ENCODE measurements around the gene SORBS1. TPM values are rescaled to one million over a fixed set of nuclear protein-coding genes. Genes with fewer than 3 reads are reported as not detected.

SORBS1 gene
- total and polyA plus RNA-seq, 8 donors, result 34.4 to 713 (median 168) TPM

- TF ChIP-seq CTCF (IDR thresholded peaks at IDR 0.05) (no peak), POLR2AphosphoS5 (IDR thresholded peaks at IDR 0.05) (peak in 1 of 3 donors; percentile 12), POLR2A (IDR thresholded peaks at IDR 0.05) (no peak), EP300 (IDR thresholded peaks at IDR 0.05) (no peak)
- 57 to 71% (median 64%) methylated on average over 1 of the region's 1 CpG for WGBS, 5 donors
- Histone ChIP-seq H3K4me3 (no peak overlapping the region), H3K36me3 (peaks cover 0 to 4% (median 0%) of the 10 kb centered on the region in 4 donors), H3K9me3 (no peaks in the 10 kb centered on the region), H3K4me1 (peaks cover 7 to 73% (median 45%) of the 10 kb centered on the region in 4 donors), H3K27me3 (no peaks in the 10 kb centered on the region), H3K27ac (peak overlapping the region in 4 of 5 donors; percentile 33 to 95 (median 67))
- peak in 1 of 2 donors; percentile 37 for DNase-seq
- intact Hi-C loops (cut with DNase I; ENCODE audit: low total_unique reads), result no loop called here
Observed at GRCh38 chr10:95462740-95463667, 98.2 kb downstream of the SORBS1 start.

- Histone ChIP-seq H3K27ac (peak overlapping the region in 2 of 5 donors; percentile 60 to 95), H3K4me3 (no peak overlapping the region), H3K27me3 (no peaks in the 10 kb centered on the region), H3K9me3 (no peaks in the 10 kb centered on the region), H3K36me3 (peaks cover 0 to 4% (median 0%) of the 10 kb centered on the region in 4 donors), H3K4me1 (peaks cover 8 to 75% (median 45%) of the 10 kb centered on the region in 4 donors)
- no peak for TF ChIP-seq POLR2AphosphoS5 (IDR thresholded peaks at IDR 0.05)
- no peak for TF ChIP-seq CTCF (IDR thresholded peaks at IDR 0.05)
- no peak for TF ChIP-seq POLR2A (IDR thresholded peaks at IDR 0.05)
- no peak for TF ChIP-seq EP300 (IDR thresholded peaks at IDR 0.05)
- intact Hi-C loops (cut with DNase I; ENCODE audit: low total_unique reads), result no loop called here
- 83 to 90% (median 90%) methylated on average over 4 of the region's 4 CpGs for WGBS, 5 donors
- DNase-seq, result no peak
Observed at GRCh38 chr10:95461611-95462010, 99.6 kb downstream of the SORBS1 start.

- Histone ChIP-seq H3K27ac (peak overlapping the region in 4 of 5 donors; percentile 50 to 95 (median 56)), H3K4me3 (no peak overlapping the region), H3K9me3 (no peaks in the 10 kb centered on the region), H3K36me3 (peaks cover 0 to 4% (median 0%) of the 10 kb centered on the region in 4 donors), H3K4me1 (peaks cover 8 to 81% (median 45%) of the 10 kb centered on the region in 4 donors), H3K27me3 (no peaks in the 10 kb centered on the region)
- 38 to 73% (median 67%) methylated on average over 9 of the region's 9 CpGs for WGBS, 5 donors
- TF ChIP-seq CTCF (IDR thresholded peaks at IDR 0.05) (no peak), POLR2AphosphoS5 (IDR thresholded peaks at IDR 0.05) (no peak), POLR2A (IDR thresholded peaks at IDR 0.05) (no peak), EP300 (IDR thresholded peaks at IDR 0.05) (no peak)
- intact Hi-C loops (cut with DNase I; ENCODE audit: low total_unique reads), result no loop called here
- peak in 1 of 2 donors; percentile 83 for DNase-seq
Observed at GRCh38 chr10:95459446-95460045, 101.6 kb downstream of the SORBS1 start.

GRCh38 chr10:95458871-95459270 lies 102.3 kb downstream of the SORBS1 start:
- no peaks in the 10 kb centered on the region for H3K9me3 ChIP-seq
- peaks cover 0 to 4% (median 0%) of the 10 kb centered on the region in 4 donors for H3K36me3 ChIP-seq
- no peak overlapping the region for H3K4me3 ChIP-seq
- H3K27me3 ChIP-seq, result no peaks in the 10 kb centered on the region
- H3K4me1 ChIP-seq, result peaks cover 8 to 81% (median 42%) of the 10 kb centered on the region in 4 donors
- intact Hi-C loops (cut with DNase I; ENCODE audit: low total_unique reads), result no loop called here
- DNase-seq, result no peak
- TF ChIP-seq POLR2A (IDR thresholded peaks at IDR 0.05), result no peak
- TF ChIP-seq POLR2AphosphoS5 (IDR thresholded peaks at IDR 0.05), result no peak
- TF ChIP-seq EP300 (IDR thresholded peaks at IDR 0.05), result no peak
- TF ChIP-seq CTCF (IDR thresholded peaks at IDR 0.05), result no peak
- peak overlapping the region in 4 of 5 donors; percentile 50 to 95 (median 56) for H3K27ac ChIP-seq
- 16 to 28% (median 23%) methylated on average over 1 of the region's 1 CpG for WGBS, 5 donors
